Esophagus squamous epithelium (tissue), 5 donors: ENCODE results near the gene ZNF35. TPM values are rescaled to one million over a fixed set of nuclear protein-coding genes. Genes with fewer than 3 reads are reported as not detected.

Source experiments
- DNase-seq: peaks from one replicate; lab custom pipeline; 2025; lab: John Stamatoyannopoulos, UW
- H3K27ac ChIP-seq, 4 donors: fragments of 200-600 bp; sonication (generic); one replicate each; pipeline ENCODE4 v1.5.1; 2016 to 2019; ENCODE audit warnings: mild to moderate bottlenecking in 1 of 4
- H3K27me3 ChIP-seq, 4 donors: fragments of 200-600 bp; sonication (generic); 1 replicate in 3 of 4; 2 replicates in 1 of 4; pipeline versions ENCODE4 v1.5.1 to v1.6.0; 2017 to 2021; ENCODE audit warnings: antibody characterized with exemption in 1 of 4
- H3K36me3 ChIP-seq, 3 donors: fragments of 200-600 bp; sonication (generic); one replicate each; pipeline ENCODE4 v1.5.1; 2016 to 2019
- H3K4me1 ChIP-seq, 3 donors: fragments of 200-600 bp; sonication (generic); one replicate each; pipeline ENCODE4 v1.5.1; 2017 to 2019
- H3K4me3 ChIP-seq, 4 donors: fragments of 200-600 bp; sonication (generic); 1 replicate in 3 of 4; 2 replicates in 1 of 4; pipeline ENCODE4 v1.5.1; 2016 to 2019; ENCODE audit warnings: mild to moderate bottlenecking in 2 of 4, moderate library complexity in 1 of 4
- H3K9me3 ChIP-seq, 3 donors: fragments of 200-600 bp; sonication (generic); one replicate each; pipeline ENCODE4 v1.5.1; 2016 to 2019
- POLR2A ChIP-seq, 4 donors: fragments of 450-650 bp; IDR thresholded peaks; one replicate each; pipeline ENCODE4 v1.6.1; 2017; ENCODE audit warnings: antibody characterized with exemption in 4 of 4, mild to moderate bottlenecking in 4 of 4, moderate library complexity in 3 of 4
- WGBS, 2 donors: methylation state at CpG; one replicate each; pipeline ENCODE4 v1.1.5; 2018; 5-methylcytosine and 5-hydroxymethylcytosine counted together
- intact Hi-C: fragments of 100-400 bp; cut with DNase I; formaldehyde crosslinking; loops from one replicate; pipeline ENCODE4 v1.15.0; 2022
- total RNA-seq, 4 donors: library from RNA; depleted of rRNA; stranded (reverse); fragments of >200 nt; gene quantifications; one replicate each; pipeline ENCODE4 v1.1.0, GENCODE V29; 2016
- TF ChIP-seq, protein P1 (sequence below), 6 experiments: fragments of 450-650 bp in 4 of 6; fragments of 200-600 bp in 2 of 6; sonication (generic) in 2 of 6; IDR thresholded peaks; one replicate each; pipeline ENCODE4 v1.5.1; 2016 to 2019; ENCODE audit warnings: antibody characterized with exemption in 6 of 6, mild to moderate bottlenecking in 4 of 6, moderate library complexity in 4 of 6
- donor health status: DM: yes; HTN: yes; CAD: no.

ZNF35 gene
- total RNA-seq, result 10 to 100 TPM in 3 of 4 donors, 1 to 10 TPM in 1; 3.7 to 14.3 (median 11.3) TPM

GRCh38 chr3:44648564-44649229, at the start of gene ZNF35:
Gene ZNF35 (plus strand): TSS chr3:44648732. CDS start chr3:44651068, 2,336 bp downstream.
- no peak for DNase-seq
- Histone ChIP-seq H3K4me3 (peak within 1 kb of the TSS; percentile 72 to 87 (median 83)), H3K27me3 (no peaks in the 10 kb centered on the region), H3K9me3 (peaks cover 0 to 10% (median 8%) of the 10 kb centered on the region in 3 donors), H3K36me3 (peaks cover 0 to 35% (median 18%) of the 10 kb centered on the region in 3 donors), H3K4me1 (peaks cover 4 to 18% (median 6%) of the 10 kb centered on the region in 3 donors), H3K27ac (peak within 1 kb of the TSS; percentile 69 to 85 (median 78))
- intact Hi-C loops, result no loop called here
- no peak for TF ChIP-seq POLR2A (IDR thresholded peaks at IDR 0.05)
- TF ChIP-seq, protein P1, sequence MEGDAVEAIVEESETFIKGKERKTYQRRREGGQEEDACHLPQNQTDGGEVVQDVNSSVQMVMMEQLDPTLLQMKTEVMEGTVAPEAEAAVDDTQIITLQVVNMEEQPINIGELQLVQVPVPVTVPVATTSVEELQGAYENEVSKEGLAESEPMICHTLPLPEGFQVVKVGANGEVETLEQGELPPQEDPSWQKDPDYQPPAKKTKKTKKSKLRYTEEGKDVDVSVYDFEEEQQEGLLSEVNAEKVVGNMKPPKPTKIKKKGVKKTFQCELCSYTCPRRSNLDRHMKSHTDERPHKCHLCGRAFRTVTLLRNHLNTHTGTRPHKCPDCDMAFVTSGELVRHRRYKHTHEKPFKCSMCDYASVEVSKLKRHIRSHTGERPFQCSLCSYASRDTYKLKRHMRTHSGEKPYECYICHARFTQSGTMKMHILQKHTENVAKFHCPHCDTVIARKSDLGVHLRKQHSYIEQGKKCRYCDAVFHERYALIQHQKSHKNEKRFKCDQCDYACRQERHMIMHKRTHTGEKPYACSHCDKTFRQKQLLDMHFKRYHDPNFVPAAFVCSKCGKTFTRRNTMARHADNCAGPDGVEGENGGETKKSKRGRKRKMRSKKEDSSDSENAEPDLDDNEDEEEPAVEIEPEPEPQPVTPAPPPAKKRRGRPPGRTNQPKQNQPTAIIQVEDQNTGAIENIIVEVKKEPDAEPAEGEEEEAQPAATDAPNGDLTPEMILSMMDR (IDR thresholded peaks at IDR 0.05), result no peak
- WGBS, 2 donors, result 0% methylated on average over 12 of the region's 37 CpGs; no CpG with 5 or more reads in 1 of the 2 donors

DNA sequence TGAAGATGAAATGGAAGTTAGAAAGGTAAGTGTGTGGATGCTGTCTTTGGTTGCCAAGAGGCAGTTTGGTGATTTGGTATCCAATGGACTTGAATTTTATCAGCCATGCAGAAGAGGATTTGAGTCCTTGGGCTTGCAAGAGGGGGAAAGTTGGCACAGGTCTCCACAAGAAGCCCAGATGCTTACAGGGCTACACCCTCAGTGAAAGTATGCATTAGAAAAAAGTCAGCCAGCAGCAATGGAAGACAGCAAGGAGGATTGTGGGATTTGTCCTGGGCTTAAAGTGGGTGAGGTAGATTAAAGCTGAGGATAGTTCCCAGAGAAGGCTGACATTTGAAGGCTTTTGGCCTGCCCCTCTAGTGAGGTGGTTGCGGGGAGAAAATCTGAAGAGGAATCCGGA, 46.8 kb upstream of the ZNF35 start:
- H3K27me3 ChIP-seq, result no peaks in the 10 kb centered on the region
- DNase-seq, result no peak
- no peak overlapping the region for H3K27ac ChIP-seq
- H3K4me3 ChIP-seq, result no peak overlapping the region
- peaks cover 0 to 12% (median 0%) of the 10 kb centered on the region in 3 donors for H3K9me3 ChIP-seq
- WGBS, 2 donors, result 92 to 96% methylated on average over 2 of the region's 2 CpGs
- intact Hi-C loops, result no loop called here
- no peaks in the 10 kb centered on the region for H3K4me1 ChIP-seq
- TF ChIP-seq POLR2A (IDR thresholded peaks at IDR 0.05), result no peak
- TF ChIP-seq, protein P1 (IDR thresholded peaks at IDR 0.05), result no peak
- no peaks in the 10 kb centered on the region for H3K36me3 ChIP-seq

GRCh38 chr3:44612678-44613077, 35.9 kb upstream of the ZNF35 start:
- intact Hi-C loops, result no loop called here
- no peak overlapping the region for H3K27ac ChIP-seq
- H3K4me1 ChIP-seq, result no peaks in the 10 kb centered on the region
- TF ChIP-seq, protein P1 (IDR thresholded peaks at IDR 0.05), result no peak
- TF ChIP-seq POLR2A (IDR thresholded peaks at IDR 0.05), result no peak
- no peak overlapping the region for H3K4me3 ChIP-seq
- H3K9me3 ChIP-seq, result no peaks in the 10 kb centered on the region
- no peaks in the 10 kb centered on the region for H3K36me3 ChIP-seq
- no peak for DNase-seq
- H3K27me3 ChIP-seq, result no peaks in the 10 kb centered on the region

GRCh38 chr3:44624749-44625480, 23.6 kb upstream of the ZNF35 start, which contains the start of gene ZNF197:
Gene ZNF197 (plus strand): TSS chr3:44625036. CDS start chr3:44629155, 4,119 bp downstream.
- 0 to 1% methylated on average over 3 to 12 of the region's 47 CpGs for WGBS, 2 donors
- TF ChIP-seq POLR2A (IDR thresholded peaks at IDR 0.05), result peak in 1 of 4 donors; percentile 33
- TF ChIP-seq, protein P1 (IDR thresholded peaks at IDR 0.05), result peak in 2 of 6 experiments; percentile 6 to 17
- Histone ChIP-seq H3K4me1 (peaks cover 0 to 36% (median 4%) of the 10 kb centered on the region in 3 donors), H3K27ac (peak within 1 kb of the TSS; percentile 83 to 94 (median 89)), H3K36me3 (peaks cover 0 to 13% (median 0%) of the 10 kb centered on the region in 3 donors), H3K9me3 (no peaks in the 10 kb centered on the region), H3K4me3 (peak within 1 kb of the TSS; percentile 71 to 98 (median 82)), H3K27me3 (no peaks in the 10 kb centered on the region)
- intact Hi-C loops, result no loop called here
- DNase-seq, result no peak

DNA sequence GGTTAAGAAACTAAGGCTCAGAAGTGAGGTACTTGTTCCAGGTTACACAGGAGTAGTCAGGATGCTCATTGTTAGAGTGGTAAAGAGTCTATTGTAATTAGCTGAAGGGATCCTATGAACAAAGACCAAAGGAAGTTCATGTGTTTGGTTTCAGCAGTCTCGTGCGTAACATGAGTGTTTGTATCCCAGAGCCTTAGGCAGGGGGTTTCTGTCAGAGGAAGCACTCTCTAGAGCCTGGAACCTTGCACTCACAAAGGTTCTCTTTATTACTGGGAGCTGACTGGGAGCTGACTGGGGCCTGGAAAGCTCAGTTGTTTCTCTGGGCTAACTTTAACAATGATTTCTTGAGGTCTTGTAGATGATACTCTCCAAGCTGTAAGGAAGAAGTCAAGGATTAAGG, 19.8 kb upstream of the ZNF35 start:
- Histone ChIP-seq H3K27me3 (no peaks in the 10 kb centered on the region), H3K27ac (no peak overlapping the region), H3K4me1 (peaks cover 0 to 41% (median 4%) of the 10 kb centered on the region in 3 donors), H3K9me3 (no peaks in the 10 kb centered on the region), H3K4me3 (no peak overlapping the region), H3K36me3 (peaks cover 5 to 51% (median 17%) of the 10 kb centered on the region in 3 donors)
- no peak for TF ChIP-seq POLR2A (IDR thresholded peaks at IDR 0.05)
- TF ChIP-seq, protein P1 (IDR thresholded peaks at IDR 0.05), result no peak
- WGBS, 2 donors, result 72 to 90% methylated on average over 2 of the region's 2 CpGs
- DNase-seq, result no peak
- intact Hi-C loops, result no loop called here
